GM12872 (cell line): ENCODE measurements around the gene PDE6H.

ENCODE experiments used
- TF ChIP-seq, protein P1 (sequence below): IDR thresholded peaks from 3 replicates; pipeline ENCODE4 v1.5.1; 2011; ENCODE audit warnings: low read depth, mild to moderate bottlenecking, low read length, moderate library complexity; ENCODE audit not compliant: insufficient read depth

PDE6H gene

GRCh38 chr12:14941369-14941768, 31.5 kb upstream of the PDE6H start:
- TF ChIP-seq, protein P1, sequence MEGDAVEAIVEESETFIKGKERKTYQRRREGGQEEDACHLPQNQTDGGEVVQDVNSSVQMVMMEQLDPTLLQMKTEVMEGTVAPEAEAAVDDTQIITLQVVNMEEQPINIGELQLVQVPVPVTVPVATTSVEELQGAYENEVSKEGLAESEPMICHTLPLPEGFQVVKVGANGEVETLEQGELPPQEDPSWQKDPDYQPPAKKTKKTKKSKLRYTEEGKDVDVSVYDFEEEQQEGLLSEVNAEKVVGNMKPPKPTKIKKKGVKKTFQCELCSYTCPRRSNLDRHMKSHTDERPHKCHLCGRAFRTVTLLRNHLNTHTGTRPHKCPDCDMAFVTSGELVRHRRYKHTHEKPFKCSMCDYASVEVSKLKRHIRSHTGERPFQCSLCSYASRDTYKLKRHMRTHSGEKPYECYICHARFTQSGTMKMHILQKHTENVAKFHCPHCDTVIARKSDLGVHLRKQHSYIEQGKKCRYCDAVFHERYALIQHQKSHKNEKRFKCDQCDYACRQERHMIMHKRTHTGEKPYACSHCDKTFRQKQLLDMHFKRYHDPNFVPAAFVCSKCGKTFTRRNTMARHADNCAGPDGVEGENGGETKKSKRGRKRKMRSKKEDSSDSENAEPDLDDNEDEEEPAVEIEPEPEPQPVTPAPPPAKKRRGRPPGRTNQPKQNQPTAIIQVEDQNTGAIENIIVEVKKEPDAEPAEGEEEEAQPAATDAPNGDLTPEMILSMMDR: no peak

DNA sequence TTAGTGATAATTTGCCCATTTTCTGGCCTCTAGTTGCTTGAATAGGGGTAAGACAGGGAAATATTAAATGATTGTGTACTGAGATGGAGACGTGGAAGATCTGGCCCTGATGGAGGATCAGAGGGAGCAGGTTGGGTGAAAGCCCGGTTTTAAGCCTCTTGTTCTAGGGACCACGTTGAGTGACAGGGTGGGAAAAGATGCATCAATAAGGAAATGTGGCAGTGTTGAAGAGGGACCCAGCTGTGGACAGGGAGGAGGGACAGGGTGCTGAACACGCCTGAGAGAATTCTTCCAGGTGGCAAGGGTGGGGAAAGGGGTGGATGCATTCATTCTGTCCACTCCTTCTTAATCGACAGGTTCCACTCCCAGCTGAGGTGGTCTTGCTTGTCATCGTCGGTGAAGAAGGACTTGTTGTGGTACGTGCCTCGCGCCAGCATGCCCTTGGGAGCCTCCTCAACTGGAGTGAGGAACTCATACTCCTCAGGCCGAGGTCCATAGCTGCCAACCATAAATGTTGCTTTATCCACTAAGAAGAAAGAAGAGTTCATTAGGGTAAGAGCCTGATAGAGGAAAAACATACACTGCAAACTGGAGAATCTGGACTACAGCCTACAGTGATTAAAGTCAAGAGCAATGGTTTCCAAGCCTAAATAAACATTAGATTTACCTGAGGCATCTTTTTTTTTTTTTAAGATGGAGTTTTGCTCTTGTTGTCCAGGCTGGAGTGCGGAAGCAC, 30.5 kb upstream of the PDE6H start:
- TF ChIP-seq, protein P1: no peak

DNA sequence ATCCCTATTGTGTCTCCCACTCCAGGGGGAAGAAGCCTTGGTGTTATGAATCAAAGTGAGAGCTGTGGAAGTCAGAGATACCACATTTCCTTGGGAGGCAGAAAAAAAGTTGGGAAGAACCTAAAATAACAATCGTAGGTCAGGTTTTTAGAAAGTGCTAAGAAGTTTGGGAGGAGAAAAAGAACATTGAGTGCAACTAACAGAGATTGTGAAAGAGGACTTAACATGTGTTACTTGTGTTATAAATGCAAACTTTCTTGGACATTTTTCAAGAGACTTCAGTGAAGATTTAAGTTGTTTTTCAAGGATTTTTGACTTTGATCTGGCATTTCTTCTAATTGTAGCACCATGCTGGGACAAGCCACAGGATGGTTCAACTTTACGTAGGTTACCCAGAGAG, 26.7 kb upstream of the PDE6H start:
- TF ChIP-seq, protein P1: no peak

GRCh38 chr12:14946861-14947260, 26.0 kb upstream of the PDE6H start:
- TF ChIP-seq, protein P1: no peak

- TF ChIP-seq, protein P1: no peak
These were observed 24.2 kb upstream of the PDE6H start for GRCh38 chr12:14948672-14949071.

- TF ChIP-seq, protein P1: no peak
These were observed 23.2 kb upstream of the PDE6H start for GRCh38 chr12:14949631-14950030.

DNA sequence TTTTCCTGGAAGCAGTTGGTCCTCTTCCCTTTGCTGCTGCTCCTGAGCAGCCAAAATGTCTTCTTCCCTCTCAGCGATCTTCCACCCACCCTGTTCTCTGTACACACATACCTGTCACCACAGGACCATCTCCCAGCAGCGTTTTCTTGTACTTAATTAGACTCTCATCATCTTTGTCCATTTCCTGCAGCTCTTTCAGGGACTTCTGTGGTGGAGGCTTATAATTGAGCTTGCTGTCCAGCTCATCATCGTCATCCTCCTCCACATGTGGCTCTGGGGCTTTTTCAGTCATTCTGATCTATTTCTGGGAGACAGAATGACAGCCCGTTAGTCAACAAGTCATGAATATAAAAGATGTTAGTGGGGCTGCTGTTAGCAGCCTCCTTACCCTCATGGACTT, 22.4 kb upstream of the PDE6H start:
- TF ChIP-seq, protein P1: no peak
